GM23338 (cell line): ENCODE data around the gene RASGRP4.

Source experiments
- CTCF ChIP-seq, 2 experiments: fragments of 200-600 bp in 1 of 2; sonication (generic) in 1 of 2; conservative IDR thresholded peaks; 2 replicates each; pipeline versions ENCODE4 v1.5.1 to v1.6.1; 2016 to 2017; ENCODE audit warnings: antibody characterized with exemption in 2 of 2, low read depth in 2 of 2, mild to moderate bottlenecking in 2 of 2, moderate library complexity in 1 of 2
- POLR2AphosphoS5 ChIP-seq: IDR thresholded peaks from 2 replicates; pipeline ENCODE4 v1.6.1; 2016; ENCODE audit warnings: antibody characterized with exemption, low read depth
- REST ChIP-seq: IDR thresholded peaks from one replicate; pipeline ENCODE4 v1.6.1; 2018; ENCODE audit warnings: antibody characterized with exemption; ENCODE audit not compliant: unreplicated experiment
- ZNF462 ChIP-seq: fragments of 250-450 bp; sonication (Bioruptor Pico); IDR thresholded peaks from 2 replicates; pipeline ENCODE4 v1.5.0; 2020; ENCODE audit warnings: mild to moderate bottlenecking, moderate library complexity

- no peak for TF ChIP-seq REST
- TF ChIP-seq CTCF (conservative IDR thresholded peaks at IDR 0.05; ENCODE audit: low read depth in 2 of 2): no peak
- TF ChIP-seq ZNF462 (CRISPR knock-in tag): no peak
- no peak for TF ChIP-seq POLR2AphosphoS5
These were observed 52.1 kb downstream of the RASGRP4 start for GRCh38 chr19:38373907-38374331.
